ENCODE data around the gene SCT. TPM values are rescaled to one million over a fixed set of nuclear protein-coding genes. Genes with fewer than 3 reads are reported as not detected.

Gene SCT
- total RNA-seq, 1 donor = not detected

GRCh38 chr11:586376-587316, 40.3 kb downstream of the SCT start:
- DNase-seq (ENCODE audit: low read depth) = no peak
- no peak overlapping the region for H3K4me3 ChIP-seq (ENCODE audit: low read depth, low read length)
- TF ChIP-seq CTCF (IDR thresholded peaks at IDR 0.05; ENCODE audit: insufficient read depth, low read length) = no peak

GRCh38 chr11:584287-584686, 42.7 kb downstream of the SCT start:
- H3K4me3 ChIP-seq (ENCODE audit: low read depth, low read length) = no peak overlapping the region
- DNase-seq (ENCODE audit: low read depth) = no peak
- TF ChIP-seq CTCF (IDR thresholded peaks at IDR 0.05; ENCODE audit: insufficient read depth, low read length) = no peak

- no peak overlapping the region for H3K4me3 ChIP-seq (ENCODE audit: low read depth, low read length)
- DNase-seq (ENCODE audit: low read depth) = no peak
- TF ChIP-seq CTCF (IDR thresholded peaks at IDR 0.05; ENCODE audit: insufficient read depth, low read length) = no peak
Measured at GRCh38 chr11:581752-582151, 45.2 kb downstream of the SCT start.

- DNase-seq (ENCODE audit: low read depth) = no peak
- no peak for TF ChIP-seq CTCF (IDR thresholded peaks at IDR 0.05; ENCODE audit: insufficient read depth, low read length)
Measured at GRCh38 chr11:581342-581741, 45.6 kb downstream of the SCT start.

GRCh38 chr11:579830-580601, 47.0 kb downstream of the SCT start:
- DNase-seq (ENCODE audit: low read depth) = no peak
- no peak overlapping the region for H3K4me3 ChIP-seq (ENCODE audit: low read depth, low read length)
- no peak for TF ChIP-seq CTCF (IDR thresholded peaks at IDR 0.05; ENCODE audit: insufficient read depth, low read length)

More at GRCh38 chr11:581342-581741, 45.6 kb downstream of the SCT start:
- no peak overlapping the region for H3K4me3 ChIP-seq (ENCODE audit: low read depth, low read length)

- H3K4me3 ChIP-seq (ENCODE audit: low read depth, low read length) = peak overlapping the region; percentile 98
- TF ChIP-seq CTCF (IDR thresholded peaks at IDR 0.05; ENCODE audit: insufficient read depth, low read length) = no peak
Measured at GRCh38 chr11:578276-579035, 48.5 kb downstream of the SCT start.

More at GRCh38 chr11:578276-579035, 48.5 kb downstream of the SCT start:
- DNase-seq (ENCODE audit: low read depth) = no peak

Measured in fibroblast of the aortic adventitia (primary cell).